Measurements from ENCODE around the gene ARRB1. TPM values are rescaled to one million over a fixed set of nuclear protein-coding genes. Genes with fewer than 3 reads are reported as not detected.

Gene ARRB1
- total RNA-seq, 2 experiments from 2014 or later, result 24.3 to 29.5 TPM

GRCh38 chr11:75324740-75325139 is 26.7 kb downstream of the ARRB1 start:
- Mint-ChIP-seq H3K9me3 (no peaks in the 10 kb centered on the region), H3K4me3 (no peak overlapping the region), H3K27ac (no peak overlapping the region), H3K4me1 (peaks cover 60% of the 10 kb centered on the region), H3K36me3 (ENCODE audit: low read depth) (peaks cover 1% of the 10 kb centered on the region), H3K27me3 (no peaks in the 10 kb centered on the region)
- DNase-seq, result no peak
- ChIA-PET CTCF (no interaction called here), POLR2A (no interaction called here)

GRCh38 chr11:75324189-75324588 is 27.3 kb downstream of the ARRB1 start:
- Mint-ChIP-seq H3K4me3 (no peak overlapping the region), H3K27ac (no peak overlapping the region), H3K36me3 (ENCODE audit: low read depth) (peaks cover 1% of the 10 kb centered on the region), H3K9me3 (no peaks in the 10 kb centered on the region), H3K4me1 (peaks cover 54% of the 10 kb centered on the region), H3K27me3 (no peaks in the 10 kb centered on the region)
- no peak for DNase-seq
- POLR2A ChIA-PET, result interaction anchor here (0.6 kb wide), 1 partner anchor 1808 kb away, joined by 6 read pairs; no protein-coding TSS in a partner anchor
- CTCF ChIA-PET, result interaction anchor here (0.7 to 1.5 kb wide), 4 partner anchors 12 to 60 kb away, joined by 3 read pairs; no protein-coding TSS in a partner anchor

DNA sequence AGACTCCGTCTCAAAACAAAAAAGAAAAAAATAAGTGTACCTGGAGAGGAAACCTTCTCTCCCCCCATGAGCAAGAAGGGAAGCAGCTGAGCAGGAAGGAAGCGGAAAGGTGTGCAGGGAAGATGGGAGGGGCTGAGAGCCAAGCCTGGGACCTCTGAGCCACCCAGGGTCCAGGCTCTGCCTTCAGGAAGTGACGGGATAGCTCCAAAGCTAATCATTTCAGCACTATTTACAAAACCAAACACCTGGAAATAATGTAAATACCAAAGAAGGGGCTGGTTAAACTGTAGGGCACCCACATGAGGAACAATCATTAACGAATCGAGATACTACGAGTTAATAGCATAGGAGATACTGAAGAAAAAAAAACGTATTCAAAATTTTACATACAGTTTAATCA is 27.9 kb downstream of the ARRB1 start:
- H3K27ac Mint-ChIP-seq, result peak overlapping the region; percentile 54
- peaks cover 1% of the 10 kb centered on the region for H3K36me3 Mint-ChIP-seq (ENCODE audit: low read depth)
- ChIA-PET POLR2A (interaction anchor here (0.6 kb wide), 1 partner anchor 1808 kb away, joined by 6 read pairs; no protein-coding TSS in a partner anchor), CTCF (interaction anchor here (0.6 to 1.5 kb wide), 5 partner anchors 12 to 209 kb away, joined by 3 to 5 read pairs (median 3); no protein-coding TSS in a partner anchor)
- H3K4me1 Mint-ChIP-seq, result peaks cover 49% of the 10 kb centered on the region
- H3K9me3 Mint-ChIP-seq, result no peaks in the 10 kb centered on the region
- H3K27me3 Mint-ChIP-seq, result no peaks in the 10 kb centered on the region
- H3K4me3 Mint-ChIP-seq, result peak overlapping the region; percentile 21
- DNase-seq, result no peak

GRCh38 chr11:75320643-75321042 is 30.8 kb downstream of the ARRB1 start:
- peaks cover 30% of the 10 kb centered on the region for H3K4me1 Mint-ChIP-seq
- H3K27ac Mint-ChIP-seq, result no peak overlapping the region
- no peaks in the 10 kb centered on the region for H3K9me3 Mint-ChIP-seq
- no peak overlapping the region for H3K4me3 Mint-ChIP-seq
- H3K36me3 Mint-ChIP-seq (ENCODE audit: low read depth), result no peaks in the 10 kb centered on the region
- ChIA-PET POLR2A (no interaction called here), CTCF (interaction anchor here (0.9 kb wide), 1 partner anchor 21 kb away, joined by 3 read pairs; no protein-coding TSS in a partner anchor)
- no peaks in the 10 kb centered on the region for H3K27me3 Mint-ChIP-seq
- DNase-seq, result no peak

GRCh38 chr11:75320046-75320618 is 31.3 kb downstream of the ARRB1 start:
- DNase-seq, result no peak
- H3K4me1 Mint-ChIP-seq, result peaks cover 34% of the 10 kb centered on the region
- H3K9me3 Mint-ChIP-seq, result no peaks in the 10 kb centered on the region
- no peak overlapping the region for H3K27ac Mint-ChIP-seq
- CTCF ChIA-PET, result interaction anchor here (0.9 kb wide), 1 partner anchor 21 kb away, joined by 3 read pairs; no protein-coding TSS in a partner anchor
- no peaks in the 10 kb centered on the region for H3K36me3 Mint-ChIP-seq (ENCODE audit: low read depth)
- POLR2A ChIA-PET, result no interaction called here
- no peak overlapping the region for H3K4me3 Mint-ChIP-seq
- no peaks in the 10 kb centered on the region for H3K27me3 Mint-ChIP-seq

DNA sequence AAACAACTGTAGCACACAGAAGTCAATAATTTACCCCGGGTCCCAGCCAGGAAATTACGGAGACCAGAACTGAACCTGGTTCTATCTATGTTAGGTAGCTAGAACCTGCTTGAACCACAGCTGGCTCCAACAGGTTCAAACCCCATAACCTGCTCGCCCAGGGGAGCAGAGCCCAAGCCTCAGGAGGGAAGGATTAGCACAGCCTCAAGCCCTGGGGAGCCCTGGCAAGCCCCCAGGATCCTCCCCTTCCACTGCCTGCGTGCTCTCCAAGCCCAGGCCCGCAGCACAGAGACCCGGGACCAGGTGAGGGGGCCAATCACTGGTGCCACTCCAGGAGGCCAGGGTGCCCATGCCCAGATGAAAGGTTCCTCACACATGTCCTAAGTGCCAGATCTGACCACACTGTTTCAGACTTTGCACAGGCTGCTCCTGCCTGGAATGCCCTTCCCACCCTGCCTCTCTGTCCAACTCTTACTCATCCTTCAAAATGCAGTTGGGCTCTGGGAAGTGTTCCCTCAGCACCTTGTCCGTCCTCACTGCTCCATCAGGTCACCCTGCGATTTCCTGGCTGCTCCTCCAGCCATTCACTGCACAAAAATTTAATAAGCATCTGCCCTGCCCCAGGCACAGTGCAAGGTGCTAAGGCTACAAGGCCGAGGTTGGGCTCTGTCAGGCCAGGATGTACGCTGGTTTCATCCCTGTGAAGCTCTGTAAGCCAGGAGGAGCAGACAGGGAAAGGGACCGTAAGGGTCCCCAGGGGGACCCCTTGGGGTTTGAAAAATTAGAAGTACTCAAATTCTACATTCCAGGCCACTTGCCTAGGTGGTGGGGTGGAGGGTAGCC is 32.2 kb downstream of the ARRB1 start:
- peaks cover 27% of the 10 kb centered on the region for H3K4me1 Mint-ChIP-seq

GRCh38 chr11:75317446-75318122 is 33.9 kb downstream of the ARRB1 start:
- DNase-seq, result no peak
- POLR2A ChIA-PET, result no interaction called here
- CTCF ChIA-PET, result interaction anchor here (0.5 to 1.0 kb wide), 3 partner anchors 12 to 44 kb away, joined by 3 to 4 read pairs (median 3); no protein-coding TSS in a partner anchor
- Mint-ChIP-seq H3K4me3 (no peak overlapping the region), H3K4me1 (peaks cover 11% of the 10 kb centered on the region), H3K27me3 (no peaks in the 10 kb centered on the region), H3K9me3 (no peaks in the 10 kb centered on the region), H3K27ac (no peak overlapping the region), H3K36me3 (ENCODE audit: low read depth) (no peaks in the 10 kb centered on the region)

More for the DNA sequence above, 32.2 kb downstream of the ARRB1 start:
- CTCF ChIA-PET, result no interaction called here
- no peak for DNase-seq
- H3K36me3 Mint-ChIP-seq (ENCODE audit: low read depth), result no peaks in the 10 kb centered on the region
- H3K4me3 Mint-ChIP-seq, result no peak overlapping the region
- H3K27me3 Mint-ChIP-seq, result no peaks in the 10 kb centered on the region
- POLR2A ChIA-PET, result no interaction called here
- H3K27ac Mint-ChIP-seq, result no peak overlapping the region
- no peaks in the 10 kb centered on the region for H3K9me3 Mint-ChIP-seq

DNA sequence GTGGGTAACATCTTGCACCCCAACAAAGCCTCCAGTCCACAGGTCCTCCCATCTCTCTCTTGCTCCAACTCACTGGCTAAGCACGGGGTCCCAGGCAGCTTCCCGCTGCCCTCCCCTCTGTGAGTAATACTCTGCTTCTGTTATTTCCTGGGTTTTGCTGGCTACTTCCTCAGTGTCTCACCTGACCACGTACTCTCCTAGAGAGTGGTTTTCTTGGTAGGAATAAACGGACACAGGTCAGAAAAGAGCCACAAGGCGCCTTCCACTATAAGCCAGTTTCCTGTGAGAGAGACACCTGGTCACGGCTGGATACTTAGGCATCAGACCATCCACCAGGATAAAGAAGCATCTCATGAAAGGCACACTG is 36.0 kb downstream of the ARRB1 start:
- H3K27me3 Mint-ChIP-seq, result no peaks in the 10 kb centered on the region
- H3K36me3 Mint-ChIP-seq (ENCODE audit: low read depth), result no peaks in the 10 kb centered on the region
- H3K4me3 Mint-ChIP-seq, result no peak overlapping the region
- ChIA-PET POLR2A (no interaction called here), CTCF (no interaction called here)
- no peak for DNase-seq
- H3K4me1 Mint-ChIP-seq, result peaks cover 7% of the 10 kb centered on the region
- no peak overlapping the region for H3K27ac Mint-ChIP-seq
- no peaks in the 10 kb centered on the region for H3K9me3 Mint-ChIP-seq

DNA sequence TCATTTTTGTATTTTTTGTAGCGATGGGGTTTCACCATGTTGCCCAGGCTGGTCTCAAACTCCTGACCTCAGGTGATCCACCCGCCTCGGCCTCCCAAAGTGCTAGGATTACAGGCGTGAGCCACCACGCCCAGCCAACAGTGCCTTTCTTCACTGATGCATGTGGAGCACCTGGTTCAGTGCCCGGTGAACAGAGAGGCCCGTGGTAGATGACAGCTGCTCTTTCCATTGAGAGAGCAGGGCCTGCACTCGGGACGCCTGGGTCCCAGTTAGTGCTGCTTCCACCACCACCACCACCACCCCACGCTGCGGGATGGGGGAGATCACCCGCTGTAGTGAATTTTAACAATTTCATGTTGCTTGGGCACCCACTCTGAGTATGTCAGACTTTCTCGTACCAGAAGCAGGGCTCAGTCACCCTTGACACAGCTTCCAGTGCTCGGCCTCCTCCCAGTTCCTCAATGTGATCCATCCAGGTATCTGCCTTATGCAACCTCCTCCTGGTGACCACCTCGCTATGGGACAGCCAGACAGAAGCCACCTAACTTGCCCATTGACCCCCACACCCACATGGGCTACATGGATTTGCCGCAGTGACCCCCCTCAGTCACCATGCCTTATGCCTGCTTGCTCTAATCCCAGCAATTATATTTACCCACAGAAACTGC is 36.6 kb downstream of the ARRB1 start:
- no peaks in the 10 kb centered on the region for H3K27me3 Mint-ChIP-seq
- ChIA-PET POLR2A (no interaction called here), CTCF (no interaction called here)
- H3K27ac Mint-ChIP-seq, result no peak overlapping the region
- DNase-seq, result no peak
- no peaks in the 10 kb centered on the region for H3K9me3 Mint-ChIP-seq
- no peak overlapping the region for H3K4me3 Mint-ChIP-seq
- peaks cover 7% of the 10 kb centered on the region for H3K4me1 Mint-ChIP-seq
- H3K36me3 Mint-ChIP-seq (ENCODE audit: low read depth), result no peaks in the 10 kb centered on the region

DNA sequence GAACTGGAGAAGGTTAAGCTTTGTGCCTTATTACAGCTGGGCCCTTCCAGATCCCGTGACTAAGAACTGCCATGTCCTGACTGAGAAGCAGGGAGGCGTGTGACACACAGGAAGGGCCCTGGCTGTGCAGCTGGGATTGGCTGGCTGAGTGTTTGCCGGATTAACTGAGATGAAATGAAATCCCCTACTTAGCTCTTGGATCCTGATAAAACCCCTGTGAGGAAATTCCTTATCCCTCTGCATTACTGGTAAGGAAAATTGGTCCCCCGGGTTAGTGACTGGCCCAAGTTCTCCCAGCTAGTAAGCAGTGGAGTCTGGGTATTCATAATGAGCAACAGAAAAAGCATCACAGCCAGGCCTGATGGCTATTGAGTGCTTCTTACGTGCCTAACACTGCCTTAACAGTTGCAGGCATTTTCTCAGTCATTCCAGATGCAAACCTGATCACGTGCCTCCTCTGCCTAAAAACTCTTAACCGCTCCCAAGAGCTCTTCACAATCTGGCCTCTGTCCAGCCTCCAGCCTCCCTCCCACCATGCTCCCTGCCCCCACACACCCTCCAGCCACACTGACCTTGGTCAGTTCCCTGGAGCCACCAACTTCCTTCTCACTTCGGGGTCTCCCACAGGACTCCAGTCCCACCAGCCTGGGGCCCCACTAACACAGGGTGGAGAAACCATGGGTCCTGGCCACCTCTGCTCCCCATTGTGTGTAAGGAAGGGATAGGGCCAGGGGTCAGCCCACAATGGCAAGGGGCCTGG is 37.8 kb downstream of the ARRB1 start:
- Mint-ChIP-seq H3K36me3 (ENCODE audit: low read depth) (no peaks in the 10 kb centered on the region), H3K27me3 (no peaks in the 10 kb centered on the region), H3K9me3 (no peaks in the 10 kb centered on the region), H3K4me3 (no peak overlapping the region), H3K27ac (no peak overlapping the region), H3K4me1 (peaks cover 7% of the 10 kb centered on the region)
- ChIA-PET POLR2A (no interaction called here), CTCF (no interaction called here)
- DNase-seq, result no peak

- no peaks in the 10 kb centered on the region for H3K27me3 Mint-ChIP-seq
- H3K9me3 Mint-ChIP-seq, result no peaks in the 10 kb centered on the region
- POLR2A ChIA-PET, result no interaction called here
- peaks cover 7% of the 10 kb centered on the region for H3K4me1 Mint-ChIP-seq
- H3K36me3 Mint-ChIP-seq (ENCODE audit: low read depth), result no peaks in the 10 kb centered on the region
- no peak for DNase-seq
- CTCF ChIA-PET, result no interaction called here
- H3K27ac Mint-ChIP-seq, result no peak overlapping the region
- no peak overlapping the region for H3K4me3 Mint-ChIP-seq
These were observed 39.1 kb downstream of the ARRB1 start for GRCh38 chr11:75312346-75312745.

GRCh38 chr11:75311858-75312288 is 39.6 kb downstream of the ARRB1 start:
- no peaks in the 10 kb centered on the region for H3K27me3 Mint-ChIP-seq
- no peak for DNase-seq
- no peak overlapping the region for H3K27ac Mint-ChIP-seq
- ChIA-PET POLR2A (no interaction called here), CTCF (no interaction called here)
- H3K9me3 Mint-ChIP-seq, result no peaks in the 10 kb centered on the region
- H3K4me1 Mint-ChIP-seq, result peaks cover 9% of the 10 kb centered on the region
- H3K4me3 Mint-ChIP-seq, result no peak overlapping the region
- no peaks in the 10 kb centered on the region for H3K36me3 Mint-ChIP-seq (ENCODE audit: low read depth)
